GM12865 (cell line): ENCODE measurements around the gene ZBTB6.

Experiments
- DNase-seq: peaks from one replicate; pipeline ENCODE4 v3.0.0; 2010; ENCODE audit warnings: low read depth
- H3K4me3 ChIP-seq: 2 replicates; pipeline ENCODE4 v1.5.1; 2011; ENCODE audit warnings: mild to moderate bottlenecking, low read depth, low read length, control low read depth
- TF ChIP-seq, protein P1 (sequence below): IDR thresholded peaks from 2 replicates; pipeline ENCODE4 v1.5.1; 2011; ENCODE audit warnings: low read length, control low read depth, low read depth, inconsistent platforms; ENCODE audit not compliant: insufficient read depth; ENCODE audit errors: missing control alignments

The ZBTB6 gene

DNA sequence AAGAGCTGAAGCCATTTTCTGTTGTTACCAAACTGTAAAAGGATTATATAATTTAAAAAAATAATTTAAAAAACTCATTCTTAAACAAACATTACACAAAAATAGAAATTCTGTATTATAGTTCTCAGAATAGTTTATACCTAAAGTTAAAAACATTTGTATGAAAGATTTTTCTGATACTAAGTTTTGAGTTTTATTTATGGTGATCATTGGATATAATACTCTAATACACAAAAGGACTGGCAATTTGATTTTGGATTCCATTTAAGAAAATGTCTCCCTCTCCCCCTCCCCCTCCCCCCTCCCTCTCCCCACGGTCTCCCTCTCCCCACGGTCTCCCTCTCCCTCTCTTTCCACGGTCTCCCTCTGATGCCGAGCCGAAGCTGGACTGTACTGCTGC lies 47.0 kb downstream of the ZBTB6 start:
- DNase-seq: no peak
- H3K4me3 ChIP-seq: no peak overlapping the region
- TF ChIP-seq, protein P1, sequence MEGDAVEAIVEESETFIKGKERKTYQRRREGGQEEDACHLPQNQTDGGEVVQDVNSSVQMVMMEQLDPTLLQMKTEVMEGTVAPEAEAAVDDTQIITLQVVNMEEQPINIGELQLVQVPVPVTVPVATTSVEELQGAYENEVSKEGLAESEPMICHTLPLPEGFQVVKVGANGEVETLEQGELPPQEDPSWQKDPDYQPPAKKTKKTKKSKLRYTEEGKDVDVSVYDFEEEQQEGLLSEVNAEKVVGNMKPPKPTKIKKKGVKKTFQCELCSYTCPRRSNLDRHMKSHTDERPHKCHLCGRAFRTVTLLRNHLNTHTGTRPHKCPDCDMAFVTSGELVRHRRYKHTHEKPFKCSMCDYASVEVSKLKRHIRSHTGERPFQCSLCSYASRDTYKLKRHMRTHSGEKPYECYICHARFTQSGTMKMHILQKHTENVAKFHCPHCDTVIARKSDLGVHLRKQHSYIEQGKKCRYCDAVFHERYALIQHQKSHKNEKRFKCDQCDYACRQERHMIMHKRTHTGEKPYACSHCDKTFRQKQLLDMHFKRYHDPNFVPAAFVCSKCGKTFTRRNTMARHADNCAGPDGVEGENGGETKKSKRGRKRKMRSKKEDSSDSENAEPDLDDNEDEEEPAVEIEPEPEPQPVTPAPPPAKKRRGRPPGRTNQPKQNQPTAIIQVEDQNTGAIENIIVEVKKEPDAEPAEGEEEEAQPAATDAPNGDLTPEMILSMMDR: no peak

DNA sequence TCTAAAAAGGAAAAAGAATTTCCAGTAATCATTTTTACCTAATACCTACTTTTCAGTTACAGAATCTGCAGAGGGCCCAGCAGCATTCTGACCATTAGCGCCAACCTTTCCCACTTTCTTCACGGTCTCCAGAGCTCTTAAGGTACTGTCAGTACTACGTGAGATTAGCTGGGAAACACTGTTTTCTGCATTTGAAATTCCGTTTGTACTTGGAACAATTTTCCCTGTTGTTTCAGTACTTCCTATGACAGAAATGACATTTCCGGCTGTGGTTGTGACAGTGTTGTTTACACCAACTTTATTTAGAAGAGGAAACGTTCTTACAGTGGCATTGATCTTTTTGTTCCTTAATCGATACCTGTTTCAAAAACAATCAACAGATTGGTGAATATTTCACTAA lies 47.8 kb downstream of the ZBTB6 start:
- no peak overlapping the region for H3K4me3 ChIP-seq
- no peak for DNase-seq

DNA sequence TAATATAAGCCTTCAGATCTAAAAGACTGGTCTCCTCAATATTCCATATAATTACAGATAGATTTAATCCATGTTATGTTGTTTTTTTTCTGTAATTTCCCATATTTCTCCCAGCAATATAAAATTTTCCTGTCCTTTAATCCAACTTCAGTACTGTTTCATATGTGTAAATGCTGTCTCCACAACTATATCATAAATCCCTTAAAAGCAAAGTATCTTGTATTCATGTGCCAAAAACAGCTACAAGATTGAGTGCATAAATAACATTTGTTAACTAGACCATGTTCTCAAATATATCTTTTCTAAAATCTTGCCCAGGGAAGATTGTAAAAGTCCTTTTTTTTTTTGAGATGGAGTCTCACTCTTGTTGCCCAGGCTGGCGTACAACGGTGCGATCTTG lies 49.7 kb downstream of the ZBTB6 start:
- TF ChIP-seq, protein P1: no peak
- DNase-seq: no peak
- no peak overlapping the region for H3K4me3 ChIP-seq

More for the DNA sequence above, 47.8 kb downstream of the ZBTB6 start:
- TF ChIP-seq, protein P1: no peak

DNA sequence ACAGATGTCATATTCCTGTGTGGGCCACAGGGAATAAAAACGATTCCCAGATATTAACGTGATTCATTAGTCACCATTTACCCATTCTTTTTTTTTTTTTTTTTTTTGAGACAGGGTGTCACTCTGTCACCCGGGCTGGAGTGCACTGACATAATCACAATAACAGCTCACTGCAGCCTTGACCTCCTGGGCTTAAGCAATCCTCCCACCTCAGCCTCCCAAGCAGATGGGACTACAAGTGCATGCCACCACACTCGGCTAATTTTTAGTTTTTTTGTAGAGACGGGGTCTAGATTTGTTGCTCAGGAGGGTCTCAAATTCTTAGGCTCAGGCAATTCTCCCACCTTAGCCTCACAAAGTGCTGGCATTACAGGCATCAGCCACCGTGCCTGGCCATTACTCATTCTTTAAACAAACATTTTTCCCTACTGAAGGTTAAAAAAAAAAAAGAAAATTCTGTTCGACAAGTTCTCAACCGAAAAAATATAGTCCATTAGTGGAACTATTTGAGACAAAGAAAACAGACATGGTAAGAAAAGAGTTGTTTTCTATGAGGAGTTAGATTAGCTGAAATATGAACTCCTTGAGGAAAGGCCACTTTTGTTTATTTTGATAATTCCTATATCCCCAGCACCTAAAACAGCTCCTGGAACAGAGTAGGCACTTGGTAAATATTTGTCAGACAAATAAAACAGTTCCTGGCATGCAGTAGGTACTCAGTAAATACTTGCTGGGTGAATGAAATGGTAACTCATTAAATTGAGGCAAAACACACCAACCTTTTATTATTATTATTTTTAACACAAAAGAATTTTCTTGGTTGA lies 52.6 kb downstream of the ZBTB6 start:
- TF ChIP-seq, protein P1: no peak
- no peak for DNase-seq
- no peak overlapping the region for H3K4me3 ChIP-seq
